ENCODE data around the gene SLC13A4.

SLC13A4 gene

GRCh38 chr7:135731131-135731530 lies 3.1 kb upstream of the SLC13A4 start:
- Histone ChIP-seq H3K27ac (ENCODE audit: low read length) (no peak overlapping the region), H3K79me2 (ENCODE audit: insufficient read depth, low read length) (no peaks in the 10 kb centered on the region), H3K4me1 (ENCODE audit: insufficient read depth, low read length) (no peaks in the 10 kb centered on the region), H3K9me3 (ENCODE audit: insufficient read depth, low read length, severe bottlenecking) (no peaks in the 10 kb centered on the region), H3K4me3 (ENCODE audit: low read depth in 1 of 2, low read length in 2 of 2) (no peak overlapping the region), H2AFZ (ENCODE audit: low read depth, low read length) (no peak overlapping the region), H3K4me2 (ENCODE audit: insufficient read depth, low read length) (no peak overlapping the region), H3K36me3 (ENCODE audit: insufficient read depth, low read length) (no peaks in the 10 kb centered on the region), H3K9ac (ENCODE audit: low read depth, low read length) (no peak overlapping the region), H4K20me1 (ENCODE audit: insufficient read depth, low read length) (no peaks in the 10 kb centered on the region), H3K27me3 (ENCODE audit: insufficient read depth, low read length, poor library complexity) (no peaks in the 10 kb centered on the region)
- no peak for TF ChIP-seq EZH2 (IDR thresholded peaks at IDR 0.05; ENCODE audit: borderline replicate concordance, low read depth, low read length, severe bottlenecking)
- no peak for DNase-seq
- ATAC-seq (ENCODE audit: insufficient read depth, low read depth) = no peak

- H4K20me1 ChIP-seq (ENCODE audit: insufficient read depth, low read length) = no peaks in the 10 kb centered on the region
- H3K27me3 ChIP-seq (ENCODE audit: insufficient read depth, low read length, poor library complexity) = no peaks in the 10 kb centered on the region
- DNase-seq = no peak
- H3K9ac ChIP-seq (ENCODE audit: low read depth, low read length) = no peak overlapping the region
- no peaks in the 10 kb centered on the region for H3K4me1 ChIP-seq (ENCODE audit: insufficient read depth, low read length)
- ATAC-seq (ENCODE audit: insufficient read depth, low read depth) = no peak
- TF ChIP-seq EZH2 (IDR thresholded peaks at IDR 0.05; ENCODE audit: borderline replicate concordance, low read depth, low read length, severe bottlenecking) = no peak
- TF ChIP-seq CTCF (IDR thresholded peaks at IDR 0.05; ENCODE audit: borderline replicate concordance, extremely low read depth, low read length, poor library complexity, severe bottlenecking) = no peak
- no peak overlapping the region for H3K4me3 ChIP-seq (ENCODE audit: low read depth in 1 of 2, low read length in 2 of 2)
- no peak overlapping the region for H3K4me2 ChIP-seq (ENCODE audit: insufficient read depth, low read length)
- no peaks in the 10 kb centered on the region for H3K79me2 ChIP-seq (ENCODE audit: insufficient read depth, low read length)
- H3K9me3 ChIP-seq (ENCODE audit: insufficient read depth, low read length, severe bottlenecking) = no peaks in the 10 kb centered on the region
- H3K27ac ChIP-seq (ENCODE audit: low read length) = no peak overlapping the region
- no peak overlapping the region for H2AFZ ChIP-seq (ENCODE audit: low read depth, low read length)
- H3K36me3 ChIP-seq (ENCODE audit: insufficient read depth, low read length) = no peaks in the 10 kb centered on the region
These were observed 1.2 kb upstream of the SLC13A4 start for GRCh38 chr7:135729230-135729629.

GRCh38 chr7:135726911-135727673 lies 894 bp downstream of the SLC13A4 start:
- Histone ChIP-seq H3K9me3 (ENCODE audit: insufficient read depth, low read length, severe bottlenecking) (no peaks in the 10 kb centered on the region), H3K36me3 (ENCODE audit: insufficient read depth, low read length) (no peaks in the 10 kb centered on the region), H3K27me3 (ENCODE audit: insufficient read depth, low read length, poor library complexity) (no peaks in the 10 kb centered on the region), H4K20me1 (ENCODE audit: insufficient read depth, low read length) (no peaks in the 10 kb centered on the region), H2AFZ (ENCODE audit: low read depth, low read length) (no peak overlapping the region), H3K27ac (ENCODE audit: low read length) (no peak overlapping the region), H3K79me2 (ENCODE audit: insufficient read depth, low read length) (no peaks in the 10 kb centered on the region), H3K4me3 (ENCODE audit: low read depth in 1 of 2, low read length in 2 of 2) (no peak overlapping the region), H3K4me1 (ENCODE audit: insufficient read depth, low read length) (no peaks in the 10 kb centered on the region), H3K9ac (ENCODE audit: low read depth, low read length) (no peak overlapping the region), H3K4me2 (ENCODE audit: insufficient read depth, low read length) (no peak overlapping the region)
- DNase-seq (no peak), ATAC-seq (ENCODE audit: insufficient read depth, low read depth) (no peak)
- TF ChIP-seq EZH2 (IDR thresholded peaks at IDR 0.05; ENCODE audit: borderline replicate concordance, low read depth, low read length, severe bottlenecking) = no peak
- TF ChIP-seq CTCF (IDR thresholded peaks at IDR 0.05; ENCODE audit: borderline replicate concordance, extremely low read depth, low read length, poor library complexity, severe bottlenecking) = no peak

- no peak overlapping the region for H2AFZ ChIP-seq (ENCODE audit: low read depth, low read length)
- H3K4me2 ChIP-seq (ENCODE audit: insufficient read depth, low read length) = no peak overlapping the region
- H3K27ac ChIP-seq (ENCODE audit: low read length) = no peak overlapping the region
- H3K27me3 ChIP-seq (ENCODE audit: insufficient read depth, low read length, poor library complexity) = no peaks in the 10 kb centered on the region
- no peaks in the 10 kb centered on the region for H3K36me3 ChIP-seq (ENCODE audit: insufficient read depth, low read length)
- TF ChIP-seq CTCF (IDR thresholded peaks at IDR 0.05; ENCODE audit: borderline replicate concordance, extremely low read depth, low read length, poor library complexity, severe bottlenecking) (no peak), EZH2 (IDR thresholded peaks at IDR 0.05; ENCODE audit: borderline replicate concordance, low read depth, low read length, severe bottlenecking) (no peak)
- H3K79me2 ChIP-seq (ENCODE audit: insufficient read depth, low read length) = no peaks in the 10 kb centered on the region
- no peaks in the 10 kb centered on the region for H3K9me3 ChIP-seq (ENCODE audit: insufficient read depth, low read length, severe bottlenecking)
- H3K4me1 ChIP-seq (ENCODE audit: insufficient read depth, low read length) = no peaks in the 10 kb centered on the region
- no peak overlapping the region for H3K4me3 ChIP-seq (ENCODE audit: low read depth in 1 of 2, low read length in 2 of 2)
- no peak overlapping the region for H3K9ac ChIP-seq (ENCODE audit: low read depth, low read length)
- ATAC-seq (ENCODE audit: insufficient read depth, low read depth) = no peak
- no peak for DNase-seq
- no peaks in the 10 kb centered on the region for H4K20me1 ChIP-seq (ENCODE audit: insufficient read depth, low read length)
These were observed 1.7 kb downstream of the SLC13A4 start for GRCh38 chr7:135726276-135726788.

All from DND-41 (cell line).